PC-9 (cell line): ENCODE results near the gene WDFY1.
"Not testable (repeated sequence)": the region's sequence is repeated elsewhere in the genome, so short reads cannot be mapped to it uniquely, and the experiment has no call there.

Experiments
- EZH2 ChIP-seq: fragments of 200-600 bp; sonication (generic); IDR thresholded peaks from 2 replicates; pipeline ENCODE4 v1.8.0; 2017; ENCODE audit warnings: antibody characterized with exemption, low read depth
- TF ChIP-seq, protein P1 (sequence below): fragments of 200-600 bp; sonication (generic); conservative IDR thresholded peaks from 2 replicates; pipeline ENCODE4 v1.6.1; 2017; ENCODE audit warnings: mixed run types, antibody characterized with exemption, mild to moderate bottlenecking, moderate library complexity

- TF ChIP-seq, protein P1, sequence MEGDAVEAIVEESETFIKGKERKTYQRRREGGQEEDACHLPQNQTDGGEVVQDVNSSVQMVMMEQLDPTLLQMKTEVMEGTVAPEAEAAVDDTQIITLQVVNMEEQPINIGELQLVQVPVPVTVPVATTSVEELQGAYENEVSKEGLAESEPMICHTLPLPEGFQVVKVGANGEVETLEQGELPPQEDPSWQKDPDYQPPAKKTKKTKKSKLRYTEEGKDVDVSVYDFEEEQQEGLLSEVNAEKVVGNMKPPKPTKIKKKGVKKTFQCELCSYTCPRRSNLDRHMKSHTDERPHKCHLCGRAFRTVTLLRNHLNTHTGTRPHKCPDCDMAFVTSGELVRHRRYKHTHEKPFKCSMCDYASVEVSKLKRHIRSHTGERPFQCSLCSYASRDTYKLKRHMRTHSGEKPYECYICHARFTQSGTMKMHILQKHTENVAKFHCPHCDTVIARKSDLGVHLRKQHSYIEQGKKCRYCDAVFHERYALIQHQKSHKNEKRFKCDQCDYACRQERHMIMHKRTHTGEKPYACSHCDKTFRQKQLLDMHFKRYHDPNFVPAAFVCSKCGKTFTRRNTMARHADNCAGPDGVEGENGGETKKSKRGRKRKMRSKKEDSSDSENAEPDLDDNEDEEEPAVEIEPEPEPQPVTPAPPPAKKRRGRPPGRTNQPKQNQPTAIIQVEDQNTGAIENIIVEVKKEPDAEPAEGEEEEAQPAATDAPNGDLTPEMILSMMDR, result not testable (repeated sequence)
- not testable (repeated sequence) for TF ChIP-seq EZH2
Observed at GRCh38 chr2:223871661-223872060, 73.5 kb downstream of the WDFY1 start.
